Dermis blood vessel endothelial cell (primary cell): ENCODE results near the gene AKR7A3. TPM values are rescaled to one million over a fixed set of nuclear protein-coding genes. Genes with fewer than 3 reads are reported as not detected.

Experiments used
- DNase-seq: peaks from one replicate; pipeline ENCODE4 v3.0.0; 2010
- total RNA-seq: library from RNA; depleted of rRNA; stranded (reverse); fragments of >200 nt; gene quantifications from 2 replicates; pipeline ENCODE4 v1.2.3, GENCODE V29; 2014

Gene AKR7A3
- total RNA-seq, 1 donor from 2014 or later, result 0.34 TPM

- DNase-seq, result peak; percentile 88
Measured at GRCh38 chr1:19251305-19252196, 37.0 kb downstream of the AKR7A3 start, which contains the start of the genes EMC1 and MRTO4. Gene EMC1, minus strand, starts transcription at chr1:19251524. Its CDS starts 15 bp downstream, at chr1:19251509. Gene MRTO4, plus strand, starts transcription at chr1:19251805. Its CDS starts 31 bp downstream, at chr1:19251836.

- no peak for DNase-seq
Measured at GRCh38 chr1:19250629-19251304, 37.8 kb downstream of the AKR7A3 start.

GRCh38 chr1:19240673-19241538, 47.7 kb downstream of the AKR7A3 start:
- peak; percentile 78 for DNase-seq

- DNase-seq, result peak; percentile 48
Measured at GRCh38 chr1:19239876-19240275, 48.7 kb downstream of the AKR7A3 start.

- DNase-seq, result no peak
Measured at GRCh38 chr1:19234224-19234623, 54.3 kb downstream of the AKR7A3 start.

Other genes with a start within 250 kb of the AKR7A3 start
- 95.1 and 172 TPM in 2 replicates for gene UBR4, start 78.5 kb downstream of the AKR7A3 start, total RNA-seq
- 51.6 and 83.9 TPM in 2 replicates for gene EMC1, start 37.2 kb downstream of the AKR7A3 start, total RNA-seq
- gene MRTO4, start 37.0 kb downstream of the AKR7A3 start, total RNA-seq, result 23.5 and 29.7 TPM in 2 replicates
- gene AKR7A2, start 23.4 kb upstream of the AKR7A3 start, total RNA-seq, result 64.5 and 72.9 TPM in 2 replicates
- gene SLC66A1, start 23.6 kb upstream of the AKR7A3 start, total RNA-seq, result 16.0 and 17.7 TPM in 2 replicates
- 160 and 165 TPM in 2 replicates for gene CAPZB, start 196.8 kb upstream of the AKR7A3 start, total RNA-seq